Activated naive CD8-positive, alpha-beta T cell (primary cell): Measurements from ENCODE around the gene SWSAP1.
"Not testable (repeated sequence)": the region's sequence is repeated elsewhere in the genome, so short reads cannot be mapped to it uniquely, and the experiment has no call there.

Experiments used
- H3K27ac Mint-ChIP-seq: one replicate; pipeline ENCODE4 v1.8.0; 2021; ENCODE audit warnings: mixed read lengths
- H3K27me3 Mint-ChIP-seq: one replicate; pipeline ENCODE4 v1.8.0; 2021; ENCODE audit warnings: mixed read lengths
- H3K36me3 Mint-ChIP-seq: one replicate; pipeline ENCODE4 v1.8.0; 2021; ENCODE audit warnings: mixed read lengths
- H3K4me1 Mint-ChIP-seq: one replicate; pipeline ENCODE4 v1.8.0; 2021; ENCODE audit warnings: low read depth, mixed read lengths
- H3K4me3 Mint-ChIP-seq: one replicate; pipeline ENCODE4 v1.8.0; 2021; ENCODE audit warnings: mild to moderate bottlenecking, mixed read lengths
- H3K9me3 Mint-ChIP-seq: one replicate; pipeline ENCODE4 v1.8.0; 2021; ENCODE audit warnings: low read depth, mixed read lengths

The SWSAP1 gene, protein sequence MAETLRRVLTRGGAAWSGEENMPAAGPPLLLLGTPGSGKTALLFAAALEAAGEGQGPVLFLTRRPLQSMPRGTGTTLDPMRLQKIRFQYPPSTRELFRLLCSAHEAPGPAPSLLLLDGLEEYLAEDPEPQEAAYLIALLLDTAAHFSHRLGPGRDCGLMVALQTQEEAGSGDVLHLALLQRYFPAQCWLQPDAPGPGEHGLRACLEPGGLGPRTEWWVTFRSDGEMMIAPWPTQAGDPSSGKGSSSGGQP

DNA sequence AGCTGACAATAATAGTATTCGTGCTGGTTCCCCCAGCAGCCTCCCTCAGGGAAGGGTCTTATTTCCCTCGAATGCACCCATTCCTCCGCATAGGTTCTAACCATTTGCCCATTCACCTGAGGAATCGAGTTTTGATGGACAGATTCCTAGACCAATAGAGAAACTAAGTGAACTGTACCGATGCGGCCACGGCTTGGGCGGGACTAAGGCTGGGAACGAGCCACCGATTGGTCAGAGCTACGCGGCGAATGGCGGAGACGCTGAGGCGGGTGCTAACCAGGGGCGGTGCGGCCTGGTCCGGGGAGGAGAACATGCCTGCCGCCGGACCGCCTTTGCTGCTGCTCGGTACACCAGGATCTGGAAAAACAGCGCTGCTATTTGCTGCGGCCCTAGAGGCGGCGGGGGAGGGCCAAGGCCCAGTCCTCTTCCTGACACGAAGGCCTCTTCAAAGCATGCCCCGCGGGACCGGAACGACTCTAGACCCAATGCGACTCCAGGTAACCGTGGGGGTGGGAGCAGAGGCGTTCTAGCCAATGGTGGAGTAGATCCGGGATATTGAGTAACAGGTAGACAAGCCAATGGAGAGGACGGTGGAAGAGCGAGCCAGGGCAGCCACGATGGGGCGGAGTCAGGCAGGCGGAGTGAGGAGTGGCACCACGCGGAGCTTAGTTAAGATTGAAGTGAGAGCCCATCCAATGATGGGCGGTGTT, at the start of gene SWSAP1:
Gene SWSAP1 (plus strand): TSS at position 234 of the 710 bp plus-strand sequence. CDS start 15 bp downstream, at position 249.
- peaks cover 9% of the 10 kb centered on the region for H3K36me3 Mint-ChIP-seq
- H3K9me3 Mint-ChIP-seq: no peaks in the 10 kb centered on the region
- H3K27me3 Mint-ChIP-seq: no peaks in the 10 kb centered on the region
- H3K27ac Mint-ChIP-seq: no peak within 1 kb of the TSS
- peaks cover 31% of the 10 kb centered on the region for H3K4me1 Mint-ChIP-seq
- peak within 1 kb of the TSS; percentile 24 for H3K4me3 Mint-ChIP-seq

DNA sequence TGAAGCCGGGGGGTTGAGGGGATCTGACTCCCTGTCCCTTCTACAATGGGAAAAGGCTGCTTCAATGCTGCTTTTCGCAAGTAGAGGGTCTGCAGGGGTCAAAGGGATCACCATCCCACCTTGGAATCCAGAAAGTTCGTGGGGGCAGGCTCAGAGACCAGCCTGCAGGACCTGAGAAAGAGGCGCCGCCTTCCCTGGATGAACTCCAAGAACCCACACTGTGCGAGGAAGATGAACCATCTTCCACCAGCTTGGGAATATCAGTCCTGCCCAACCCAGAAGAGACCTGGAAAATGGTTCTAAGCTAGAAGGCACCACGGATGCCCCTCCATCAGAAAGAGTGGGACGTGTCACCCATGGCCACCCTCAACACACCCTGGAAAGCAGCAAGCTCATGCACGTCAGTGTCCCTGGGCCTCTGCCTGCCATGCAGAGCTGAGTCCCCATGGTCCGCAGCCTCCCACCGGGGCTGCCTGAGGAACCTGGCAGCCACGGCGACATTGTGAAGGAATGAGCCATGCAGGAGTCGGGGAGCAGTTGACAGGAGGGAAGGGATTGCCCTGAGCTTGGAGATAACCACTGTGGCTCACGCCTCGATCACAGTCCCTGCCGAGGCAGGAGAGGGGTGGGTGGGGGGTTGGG, 49.6 kb upstream of the SWSAP1 start:
- Mint-ChIP-seq H3K4me1 (peaks cover 12% of the 10 kb centered on the region), H3K4me3 (no peak overlapping the region), H3K27me3 (peaks cover 7% of the 10 kb centered on the region), H3K9me3 (no peaks in the 10 kb centered on the region), H3K27ac (no peak overlapping the region), H3K36me3 (peaks cover 3% of the 10 kb centered on the region)

- no peak overlapping the region for H3K27ac Mint-ChIP-seq
- H3K4me1 Mint-ChIP-seq: peaks cover 12% of the 10 kb centered on the region
- peaks cover 3% of the 10 kb centered on the region for H3K36me3 Mint-ChIP-seq
- H3K27me3 Mint-ChIP-seq: peaks cover 7% of the 10 kb centered on the region
- no peaks in the 10 kb centered on the region for H3K9me3 Mint-ChIP-seq
- H3K4me3 Mint-ChIP-seq: no peak overlapping the region
Observed at GRCh38 chr19:11325544-11325943, 48.9 kb upstream of the SWSAP1 start.

DNA sequence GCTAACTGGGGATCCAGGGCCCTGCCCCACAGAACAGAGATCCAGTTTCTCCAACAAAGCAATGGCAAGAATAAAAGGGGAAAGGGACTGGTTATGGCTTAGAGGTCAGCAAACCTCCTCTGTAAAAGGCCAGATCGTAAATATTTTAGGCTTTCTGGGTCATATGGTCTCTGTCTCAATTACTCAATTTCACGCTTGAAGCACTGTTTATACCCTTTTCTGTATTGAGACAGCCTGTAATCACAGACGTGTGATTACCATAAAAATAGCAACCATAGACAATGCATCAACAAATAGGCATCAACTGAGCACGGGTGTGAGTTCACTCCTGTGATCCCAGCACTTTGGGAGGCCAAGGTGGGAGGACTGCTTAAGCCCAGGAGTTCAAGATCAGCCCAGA, 44.3 kb upstream of the SWSAP1 start:
- Mint-ChIP-seq H3K4me3 (no peak overlapping the region), H3K4me1 (no peaks in the 10 kb centered on the region), H3K9me3 (no peaks in the 10 kb centered on the region), H3K27ac (no peak overlapping the region), H3K36me3 (peaks cover 3% of the 10 kb centered on the region), H3K27me3 (no peaks in the 10 kb centered on the region)

DNA sequence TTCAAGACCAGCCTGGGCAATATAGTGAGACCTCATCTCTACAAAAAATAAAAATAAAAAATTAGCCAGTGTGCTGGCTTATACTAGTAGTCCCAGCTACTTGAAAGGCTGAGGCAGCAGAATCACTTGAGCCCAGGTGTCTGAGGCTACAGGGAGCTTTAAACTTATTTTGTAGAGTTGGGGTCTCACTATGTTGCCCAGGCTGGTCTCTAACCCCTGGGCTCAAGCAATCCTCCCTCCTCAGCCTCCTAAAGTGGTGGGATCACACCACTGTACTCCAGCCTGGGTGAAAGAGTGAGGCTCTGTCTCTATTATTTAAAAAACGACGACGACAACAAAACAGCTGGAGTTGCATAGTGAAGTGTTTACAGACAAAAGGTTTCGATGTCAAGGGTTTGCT, 43.0 kb upstream of the SWSAP1 start:
- Mint-ChIP-seq H3K4me3 (no peak overlapping the region), H3K4me1 (no peaks in the 10 kb centered on the region), H3K9me3 (no peaks in the 10 kb centered on the region), H3K27ac (no peak overlapping the region), H3K36me3 (peaks cover 3% of the 10 kb centered on the region), H3K27me3 (no peaks in the 10 kb centered on the region)

DNA sequence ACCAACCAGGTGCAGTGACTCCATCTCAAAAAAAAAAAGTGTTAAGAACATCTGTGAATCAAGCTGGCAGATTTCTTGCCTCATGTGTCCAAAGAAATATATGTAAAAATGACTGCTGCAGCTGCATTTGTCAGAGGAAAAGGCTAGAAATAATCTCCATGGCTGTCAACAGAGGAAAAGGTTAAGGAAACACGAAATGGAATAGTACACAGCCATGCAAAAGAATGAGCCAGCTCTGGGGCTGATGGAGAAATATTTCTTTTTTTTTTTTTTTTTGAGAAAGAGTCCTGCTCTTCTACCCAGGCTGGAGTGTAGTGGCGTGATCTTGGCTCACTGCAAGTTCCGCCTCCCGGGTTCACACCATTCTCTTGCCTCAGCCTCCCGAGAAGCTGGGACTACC, 41.6 kb upstream of the SWSAP1 start:
- Mint-ChIP-seq H3K9me3 (no peaks in the 10 kb centered on the region), H3K36me3 (no peaks in the 10 kb centered on the region), H3K27me3 (no peaks in the 10 kb centered on the region), H3K4me1 (peaks cover 1% of the 10 kb centered on the region), H3K27ac (no peak overlapping the region), H3K4me3 (no peak overlapping the region)

DNA sequence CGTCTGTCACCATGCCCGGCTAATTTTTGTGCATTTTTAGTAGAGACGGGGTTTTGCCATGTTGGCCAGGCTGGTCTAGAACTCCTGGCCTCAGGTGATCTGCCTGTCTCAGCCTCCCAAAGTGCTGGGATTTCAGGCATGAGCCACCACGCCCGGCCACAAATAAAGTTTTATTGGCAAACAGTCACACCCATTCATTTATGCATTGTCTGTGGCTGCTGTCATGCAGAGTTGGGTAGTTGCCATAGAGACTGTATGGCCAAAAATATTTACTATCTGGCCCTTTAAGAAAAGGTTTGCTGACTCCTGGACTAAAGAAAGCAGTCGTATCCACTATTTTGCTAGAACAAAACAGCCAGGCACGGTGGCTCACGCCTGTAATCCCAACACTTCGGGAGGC, 40.6 kb upstream of the SWSAP1 start:
- H3K27ac Mint-ChIP-seq: not testable (repeated sequence)

DNA sequence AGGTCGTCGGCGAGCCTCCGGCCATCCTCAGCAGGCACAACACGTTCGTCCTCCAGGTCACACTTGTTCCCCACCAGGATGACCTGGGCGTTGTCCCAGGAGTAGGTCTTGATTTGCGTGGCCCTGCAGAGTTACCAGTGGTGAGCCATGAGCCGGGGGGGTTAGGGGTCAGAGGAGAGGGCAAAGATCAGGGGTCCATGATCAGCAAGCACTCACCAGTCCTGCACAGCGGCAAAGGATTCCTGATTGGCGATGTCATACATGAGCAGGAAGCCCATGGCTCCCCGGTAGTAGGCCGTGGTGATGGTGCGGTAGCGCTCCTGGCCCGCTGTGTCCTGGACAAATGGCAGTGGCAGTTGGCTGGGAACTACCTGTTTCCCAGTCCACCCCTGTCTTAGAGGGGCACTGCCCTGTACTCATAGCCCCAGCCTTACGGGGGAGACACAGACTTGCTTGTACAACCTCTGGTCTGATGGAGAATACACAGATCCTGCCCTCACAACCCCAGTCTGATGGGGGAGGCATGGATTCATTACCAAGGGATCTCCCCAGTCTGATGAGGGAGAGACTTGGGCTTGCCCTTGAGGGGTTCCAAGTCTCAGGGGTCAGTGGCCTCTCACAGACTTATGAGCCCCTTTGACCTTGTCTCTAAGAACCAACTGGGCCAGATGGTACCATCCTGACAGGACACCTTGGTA, 38.9 kb upstream of the SWSAP1 start:
- Mint-ChIP-seq H3K36me3 (no peaks in the 10 kb centered on the region), H3K4me1 (peaks cover 12% of the 10 kb centered on the region), H3K27ac (no peak overlapping the region), H3K27me3 (no peaks in the 10 kb centered on the region), H3K9me3 (no peaks in the 10 kb centered on the region), H3K4me3 (no peak overlapping the region)

More for the DNA sequence above, 40.6 kb upstream of the SWSAP1 start:
- H3K36me3 Mint-ChIP-seq, H3K27me3 Mint-ChIP-seq, H3K9me3 Mint-ChIP-seq, H3K4me3 Mint-ChIP-seq, H3K4me1 Mint-ChIP-seq: not testable (repeated sequence)

- no peaks in the 10 kb centered on the region for H3K27me3 Mint-ChIP-seq
- no peaks in the 10 kb centered on the region for H3K36me3 Mint-ChIP-seq
- no peak overlapping the region for H3K27ac Mint-ChIP-seq
- peaks cover 12% of the 10 kb centered on the region for H3K4me1 Mint-ChIP-seq
- no peak overlapping the region for H3K4me3 Mint-ChIP-seq
- no peaks in the 10 kb centered on the region for H3K9me3 Mint-ChIP-seq
Observed at GRCh38 chr19:11337080-11337479, 37.4 kb upstream of the SWSAP1 start.

DNA sequence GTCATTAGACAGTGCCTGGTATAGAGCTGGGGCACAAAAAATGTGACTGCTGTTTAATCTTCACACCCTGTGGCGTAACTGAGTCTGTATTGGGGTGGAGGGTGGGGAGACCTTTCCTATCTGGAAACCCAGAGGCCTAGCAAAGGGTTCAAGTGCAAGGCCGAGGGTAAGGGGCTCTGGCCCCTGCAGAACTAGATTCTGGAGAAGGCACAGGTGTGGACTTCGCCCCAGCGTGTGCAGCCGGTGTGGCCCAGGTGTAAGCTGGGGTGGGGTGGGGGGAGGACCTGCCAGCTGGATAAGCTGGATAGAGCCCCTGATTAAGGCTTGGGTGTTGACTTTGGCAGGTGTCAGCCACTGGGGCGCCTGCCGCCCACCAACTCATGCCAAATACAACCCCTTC, 36.3 kb upstream of the SWSAP1 start:
- H3K4me3 Mint-ChIP-seq: no peak overlapping the region
- peaks cover 12% of the 10 kb centered on the region for H3K4me1 Mint-ChIP-seq

DNA sequence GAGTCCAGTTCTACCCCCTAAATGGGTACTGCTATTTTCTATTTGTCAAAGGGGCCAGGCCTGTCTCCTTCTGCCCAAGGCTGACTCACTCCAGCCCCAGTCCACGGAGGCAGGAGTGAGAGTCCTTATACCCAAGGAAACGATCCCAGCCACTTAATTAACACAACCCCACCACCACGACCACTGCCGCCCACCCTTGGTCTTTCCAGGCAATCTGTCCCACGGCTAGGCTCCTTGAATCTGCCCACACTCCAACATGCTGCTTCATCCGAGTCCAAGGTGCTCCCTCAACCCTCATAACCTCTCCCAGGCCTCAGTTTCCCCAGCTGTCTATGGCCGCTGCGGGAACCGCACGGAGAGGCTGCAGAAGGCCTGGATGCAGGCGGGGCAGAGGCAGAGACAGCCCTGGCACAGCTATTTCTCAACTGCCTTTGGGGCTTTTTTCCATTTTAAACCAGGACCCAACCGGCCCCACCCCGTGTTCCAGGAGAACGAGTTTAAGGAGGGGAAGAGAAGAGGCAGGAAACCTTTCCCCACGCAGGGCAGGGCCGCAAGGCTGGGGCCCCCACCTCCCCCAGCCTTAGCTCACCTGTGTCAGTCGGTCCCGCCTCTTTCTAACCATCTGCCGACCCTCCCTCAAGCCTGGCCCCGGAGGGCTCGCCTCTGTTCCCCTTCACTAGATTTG, 35.8 kb upstream of the SWSAP1 start:
- Mint-ChIP-seq H3K4me1 (peaks cover 12% of the 10 kb centered on the region), H3K9me3 (no peaks in the 10 kb centered on the region), H3K27me3 (no peaks in the 10 kb centered on the region), H3K36me3 (no peaks in the 10 kb centered on the region), H3K27ac (no peak overlapping the region), H3K4me3 (peak overlapping the region; percentile 63)

More for the DNA sequence above, 36.3 kb upstream of the SWSAP1 start:
- Mint-ChIP-seq H3K36me3 (no peaks in the 10 kb centered on the region), H3K27ac (no peak overlapping the region), H3K9me3 (no peaks in the 10 kb centered on the region), H3K27me3 (no peaks in the 10 kb centered on the region)

GRCh38 chr19:11339254-11340098, 35.0 kb upstream of the SWSAP1 start, which contains the start of gene RAB3D:
Gene RAB3D (minus strand): TSS chr19:11339657. CDS start chr19:11337399, 2,258 bp downstream.
- peaks cover 15% of the 10 kb centered on the region for H3K4me1 Mint-ChIP-seq
- H3K9me3 Mint-ChIP-seq: no peaks in the 10 kb centered on the region
- H3K27ac Mint-ChIP-seq: no peak within 1 kb of the TSS
- no peaks in the 10 kb centered on the region for H3K27me3 Mint-ChIP-seq
- H3K36me3 Mint-ChIP-seq: no peaks in the 10 kb centered on the region
- H3K4me3 Mint-ChIP-seq: peak within 1 kb of the TSS; percentile 67

DNA sequence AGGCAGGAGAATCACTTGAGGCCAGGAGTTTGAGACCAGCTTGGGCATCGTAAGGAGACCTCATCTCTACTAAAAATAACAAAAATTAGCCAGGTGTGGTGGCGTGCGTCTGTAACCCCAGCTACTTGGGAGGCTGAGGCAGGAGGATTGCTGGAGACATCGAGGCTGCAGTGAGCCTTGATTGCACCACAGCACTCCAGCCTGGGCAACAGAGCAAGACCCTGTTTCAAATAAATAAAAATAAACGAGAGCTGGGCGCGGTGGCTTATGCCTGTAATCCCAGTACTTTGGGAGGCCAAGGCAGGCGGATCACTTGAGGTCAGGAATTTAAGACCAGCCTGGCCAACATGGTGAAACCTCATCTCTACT, 34.4 kb upstream of the SWSAP1 start:
- H3K27ac Mint-ChIP-seq, H3K36me3 Mint-ChIP-seq, H3K9me3 Mint-ChIP-seq, H3K27me3 Mint-ChIP-seq: not testable (repeated sequence)
- Mint-ChIP-seq H3K4me3 (peak overlapping the region; percentile 67), H3K4me1 (peaks cover 16% of the 10 kb centered on the region)

DNA sequence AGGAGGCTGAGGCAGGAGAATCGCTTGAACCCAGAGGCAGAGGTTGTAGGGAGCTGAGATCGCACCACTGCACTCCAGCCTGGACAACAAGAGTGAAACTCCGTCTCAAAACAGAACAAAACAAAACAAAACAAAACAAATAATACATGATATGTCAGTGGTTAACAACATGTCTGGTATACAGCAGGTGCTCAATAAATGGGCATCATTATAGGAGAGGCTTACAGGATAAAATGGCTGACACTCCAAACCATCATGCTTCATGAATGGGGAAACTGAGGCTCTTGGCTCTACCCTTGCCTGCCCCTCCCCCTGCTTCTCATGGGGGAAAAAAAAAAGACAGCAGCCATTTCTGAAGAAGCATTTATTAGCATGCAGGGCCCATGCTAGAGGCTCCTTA, 32.0 kb upstream of the SWSAP1 start:
- Mint-ChIP-seq H3K9me3 (no peaks in the 10 kb centered on the region), H3K36me3 (no peaks in the 10 kb centered on the region), H3K4me3 (no peak overlapping the region), H3K4me1 (peaks cover 38% of the 10 kb centered on the region), H3K27ac (no peak overlapping the region), H3K27me3 (no peaks in the 10 kb centered on the region)
